Osteoblast (primary cell): ENCODE data around the gene TET2. TPM values are rescaled to one million over a fixed set of nuclear protein-coding genes. Genes with fewer than 3 reads are reported as not detected.

Source experiments
- DNase-seq: peaks from one replicate; pipeline ENCODE4 v3.0.0; 2011; ENCODE audit warnings: low spot score, mixed read lengths; ENCODE audit not compliant: insufficient read length; ENCODE audit errors: missing footprints
- H2AFZ ChIP-seq: 2 replicates; pipeline ENCODE4 v1.6.0; 2011; ENCODE audit warnings: mild to moderate bottlenecking, low read length
- H3K27ac ChIP-seq: 2 replicates; pipeline ENCODE4 v1.5.1; 2011; ENCODE audit warnings: mild to moderate bottlenecking, low read depth, low read length, moderate library complexity
- H3K27me3 ChIP-seq: 2 replicates; pipeline ENCODE4 v1.6.0; 2012; ENCODE audit warnings: mild to moderate bottlenecking, control low read depth, inconsistent platforms, low read length, moderate library complexity; ENCODE audit not compliant: insufficient read depth
- H3K36me3 ChIP-seq: 2 replicates; pipeline ENCODE4 v1.5.1; 2011; ENCODE audit warnings: mild to moderate bottlenecking, low read length, control low read depth, moderate library complexity; ENCODE audit not compliant: insufficient read depth
- H3K4me1 ChIP-seq: 2 replicates; pipeline ENCODE4 v1.5.1; 2011; ENCODE audit warnings: mild to moderate bottlenecking, low read length, control low read depth, moderate library complexity; ENCODE audit not compliant: insufficient read depth
- H3K4me2 ChIP-seq: 2 replicates; pipeline ENCODE4 v1.6.0; 2011; ENCODE audit warnings: mild to moderate bottlenecking, low read length; ENCODE audit not compliant: insufficient read depth
- H3K4me3 ChIP-seq: fragments of 200-600 bp; sonication (generic); 3 replicates; pipeline ENCODE4 v1.5.1; 2012; ENCODE audit warnings: mild to moderate bottlenecking, low read length, inconsistent platforms; ENCODE audit not compliant: insufficient read depth
- H3K79me2 ChIP-seq: 2 replicates; pipeline ENCODE4 v1.6.0; 2012; ENCODE audit warnings: mild to moderate bottlenecking, low read length, control low read depth, inconsistent platforms; ENCODE audit not compliant: insufficient read depth
- H3K9me3 ChIP-seq: 2 replicates; pipeline ENCODE4 v1.5.1; 2011; ENCODE audit warnings: low read depth, low read length, control low read depth
- H4K20me1 ChIP-seq: 2 replicates; pipeline ENCODE4 v1.6.0; 2012; ENCODE audit warnings: mild to moderate bottlenecking, low read length, control low read depth; ENCODE audit not compliant: insufficient read depth
- CTCF ChIP-seq: IDR thresholded peaks from 2 replicates; pipeline ENCODE4 v1.5.1; 2011; ENCODE audit warnings: mild to moderate bottlenecking, low read depth, low read length, moderate library complexity; ENCODE audit errors: extremely low read depth
- total RNA-seq: library from RNA; depleted of rRNA; stranded (reverse); fragments of >200 nt; gene quantifications from 2 replicates; pipeline ENCODE4 v1.2.3, GENCODE V29; 2012

The TET2 gene
- total RNA-seq, 1 donor, result 15.9 TPM

- Histone ChIP-seq H3K27ac (no peak overlapping the region), H3K9me3 (no peaks in the 10 kb centered on the region), H3K4me1 (no peaks in the 10 kb centered on the region), H3K79me2 (no peaks in the 10 kb centered on the region), H2AFZ (no peak overlapping the region), H3K27me3 (no peaks in the 10 kb centered on the region), H4K20me1 (no peaks in the 10 kb centered on the region), H3K4me2 (no peak overlapping the region), H3K36me3 (no peaks in the 10 kb centered on the region), H3K4me3 (no peak overlapping the region)
- DNase-seq, result no peak
- TF ChIP-seq CTCF, result no peak
These were observed 19.6 kb upstream of the TET2 start for GRCh38 chr4:105127170-105127445.

DNA sequence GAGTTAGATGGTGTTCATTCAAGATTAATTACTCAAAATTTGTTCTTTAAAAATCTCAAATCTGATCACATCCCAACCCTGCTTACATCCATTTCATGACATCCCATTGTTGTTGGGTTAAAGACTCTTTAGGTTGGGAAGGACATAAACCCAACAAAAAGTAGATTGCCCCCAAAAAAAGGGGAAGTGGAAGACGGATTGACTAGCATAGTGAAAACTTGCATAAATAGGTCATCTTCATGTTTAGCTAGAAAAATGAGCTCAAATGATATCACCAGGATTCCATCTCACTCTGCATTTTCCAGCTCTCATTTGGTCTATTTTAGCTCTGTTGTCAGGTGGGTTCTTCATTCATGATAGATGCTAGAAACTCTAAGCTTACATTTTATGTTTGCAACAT lies 18.5 kb upstream of the TET2 start:
- Histone ChIP-seq H3K4me2 (no peak overlapping the region), H3K79me2 (no peaks in the 10 kb centered on the region)
- no peak for TF ChIP-seq CTCF

GRCh38 chr4:105129286-105130040 lies 17.2 kb upstream of the TET2 start:
- no peak for DNase-seq
- H3K4me1 ChIP-seq, result no peaks in the 10 kb centered on the region

More for the DNA sequence above, 18.5 kb upstream of the TET2 start:
- H4K20me1 ChIP-seq, result no peaks in the 10 kb centered on the region
- no peak overlapping the region for H3K4me3 ChIP-seq
- H3K27me3 ChIP-seq, result no peaks in the 10 kb centered on the region
- no peaks in the 10 kb centered on the region for H3K36me3 ChIP-seq
- no peak overlapping the region for H2AFZ ChIP-seq
- no peak for DNase-seq
- no peak overlapping the region for H3K27ac ChIP-seq
- no peaks in the 10 kb centered on the region for H3K4me1 ChIP-seq
- H3K9me3 ChIP-seq, result no peaks in the 10 kb centered on the region

DNA sequence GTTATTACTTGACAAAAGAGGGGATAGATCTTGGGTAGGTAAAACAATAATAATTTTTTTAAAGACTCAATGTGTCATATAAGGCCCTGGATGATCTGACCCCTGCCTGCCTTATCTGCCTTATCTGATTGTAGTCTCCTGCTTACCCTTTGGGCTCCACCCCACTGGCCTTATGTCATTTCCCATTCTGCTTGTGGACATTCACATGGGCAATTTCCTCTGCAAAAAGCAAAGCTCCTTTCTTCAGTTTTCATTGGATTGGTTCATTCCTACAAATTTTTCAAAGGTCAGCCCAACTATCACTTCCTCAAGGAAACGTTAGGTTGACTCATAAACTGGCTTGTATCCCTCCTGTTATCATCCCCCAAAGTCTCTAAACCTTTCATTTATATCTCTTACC lies 15.7 kb upstream of the TET2 start:
- Histone ChIP-seq H3K27ac (no peak overlapping the region), H2AFZ (no peak overlapping the region), H3K27me3 (no peaks in the 10 kb centered on the region), H3K4me1 (no peaks in the 10 kb centered on the region), H3K4me2 (no peak overlapping the region), H3K79me2 (no peaks in the 10 kb centered on the region), H3K9me3 (no peaks in the 10 kb centered on the region), H3K4me3 (no peak overlapping the region), H4K20me1 (no peaks in the 10 kb centered on the region), H3K36me3 (no peaks in the 10 kb centered on the region)
- no peak for TF ChIP-seq CTCF
- DNase-seq, result no peak

More at GRCh38 chr4:105129286-105130040, 17.2 kb upstream of the TET2 start:
- Histone ChIP-seq H3K27me3 (no peaks in the 10 kb centered on the region), H4K20me1 (no peaks in the 10 kb centered on the region), H3K4me2 (no peak overlapping the region), H2AFZ (no peak overlapping the region), H3K27ac (no peak overlapping the region), H3K36me3 (no peaks in the 10 kb centered on the region), H3K9me3 (no peaks in the 10 kb centered on the region), H3K79me2 (no peaks in the 10 kb centered on the region), H3K4me3 (no peak overlapping the region)
- TF ChIP-seq CTCF, result no peak
